SU-DHL-6 (cell line): Measurements from ENCODE around the gene UPP1.

ENCODE experiments used
- CTCF ChIP-seq: fragments of 200-600 bp; sonication (generic); IDR thresholded peaks from one replicate; pipeline ENCODE4 v1.5.1; 2017; ENCODE audit warnings: antibody characterized with exemption, mild to moderate bottlenecking, low read length, moderate library complexity; ENCODE audit not compliant: insufficient read depth, poor library complexity, severe bottlenecking
- EZH2phosphoT487 ChIP-seq: fragments of 200-600 bp; sonication (generic), shearing (Covaris generic); conservative IDR thresholded peaks from 2 replicates; pipeline ENCODE4 v1.6.1; 2018; ENCODE audit warnings: mild to moderate bottlenecking, antibody characterized with exemption, low read length, moderate library complexity, mixed read lengths

DNA sequence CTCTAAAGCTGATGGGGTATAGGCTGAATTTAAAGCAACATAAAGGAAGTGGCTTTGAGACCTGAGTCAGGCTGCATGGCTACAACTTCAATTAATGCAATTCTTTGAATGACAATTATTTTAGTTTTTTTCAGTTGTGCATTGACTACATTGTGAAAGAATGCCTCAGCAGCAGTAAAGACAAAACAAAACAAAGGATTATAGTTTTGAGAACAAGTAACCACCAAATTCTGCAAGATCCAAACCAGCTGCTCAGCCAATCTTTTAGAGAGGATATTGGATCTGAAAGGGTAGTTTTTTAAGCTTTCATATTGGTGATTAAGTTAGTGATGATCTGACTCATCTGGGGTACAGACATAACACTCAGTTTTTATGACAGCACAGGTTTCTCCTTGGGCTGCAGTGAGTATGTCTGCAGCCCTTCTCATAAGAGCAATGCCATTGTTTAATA lies 41.6 kb downstream of the UPP1 start:
- TF ChIP-seq CTCF (no peak), EZH2phosphoT487 (no peak)
